Osteocyte (in vitro differentiated cells): Measurements from ENCODE around the gene ERAS. TPM values are rescaled to one million over a fixed set of nuclear protein-coding genes. Genes with fewer than 3 reads are reported as not detected.

Experiments
- DNase-seq: peaks from one replicate; pipeline ENCODE4 v3.0.0; 2021; ENCODE audit warnings: mixed read lengths; ENCODE audit not compliant: unreplicated experiment; ENCODE audit errors: extremely low spot score
- H3K27ac Mint-ChIP-seq: one replicate; pipeline ENCODE4 v1.8.0; 2021; ENCODE audit warnings: mild to moderate bottlenecking, mixed read lengths; ENCODE audit not compliant: unreplicated experiment
- H3K27me3 Mint-ChIP-seq: one replicate; pipeline ENCODE4 v1.8.0; 2021; ENCODE audit warnings: mixed read lengths; ENCODE audit not compliant: unreplicated experiment
- H3K36me3 Mint-ChIP-seq: one replicate; pipeline ENCODE4 v1.8.0; 2021; ENCODE audit warnings: mixed read lengths; ENCODE audit not compliant: unreplicated experiment
- H3K4me1 Mint-ChIP-seq: one replicate; pipeline ENCODE4 v1.8.0; 2021; ENCODE audit warnings: mixed read lengths; ENCODE audit not compliant: unreplicated experiment
- H3K4me3 Mint-ChIP-seq: one replicate; pipeline ENCODE4 v1.8.0; 2021; ENCODE audit warnings: mild to moderate bottlenecking, moderate library complexity, mixed read lengths; ENCODE audit not compliant: unreplicated experiment
- H3K9me3 Mint-ChIP-seq: one replicate; pipeline ENCODE4 v1.8.0; 2021; ENCODE audit warnings: mixed read lengths; ENCODE audit not compliant: unreplicated experiment
- CTCF ChIP-seq: fragments of 200-600 bp; sonication (generic); IDR thresholded peaks from 2 replicates; pipeline ENCODE4 v1.5.0; 2021; ENCODE audit warnings: antibody characterized with exemption, mild to moderate bottlenecking, moderate library complexity
- total RNA-seq: library from RNA; stranded (reverse); gene quantifications from 2 replicates; pipeline ENCODE4 v1.2.1, GENCODE V29; 2021

ERAS gene
- total RNA-seq, 1 donor from 2014 or later: not detected

GRCh38 chrX:48786825-48787504, 39.3 kb upstream of the ERAS start:
- peaks cover 13% of the 10 kb centered on the region for H3K27me3 Mint-ChIP-seq
- TF ChIP-seq CTCF: no peak
- DNase-seq: no peak
- no peak overlapping the region for H3K27ac Mint-ChIP-seq
- H3K9me3 Mint-ChIP-seq: no peaks in the 10 kb centered on the region
- no peaks in the 10 kb centered on the region for H3K4me1 Mint-ChIP-seq
- no peak overlapping the region for H3K4me3 Mint-ChIP-seq
- H3K36me3 Mint-ChIP-seq: no peaks in the 10 kb centered on the region

- peaks cover 13% of the 10 kb centered on the region for H3K27me3 Mint-ChIP-seq
- no peak for DNase-seq
- H3K4me1 Mint-ChIP-seq: no peaks in the 10 kb centered on the region
- TF ChIP-seq CTCF: no peak
- H3K36me3 Mint-ChIP-seq: no peaks in the 10 kb centered on the region
- no peak overlapping the region for H3K4me3 Mint-ChIP-seq
- no peaks in the 10 kb centered on the region for H3K9me3 Mint-ChIP-seq
- H3K27ac Mint-ChIP-seq: no peak overlapping the region
These were observed 38.5 kb upstream of the ERAS start for GRCh38 chrX:48787505-48788443.

GRCh38 chrX:48789366-48790220, 36.7 kb upstream of the ERAS start:
- Mint-ChIP-seq H3K27ac (no peak overlapping the region), H3K27me3 (peaks cover 13% of the 10 kb centered on the region), H3K36me3 (no peaks in the 10 kb centered on the region), H3K4me3 (no peak overlapping the region), H3K4me1 (no peaks in the 10 kb centered on the region), H3K9me3 (no peaks in the 10 kb centered on the region)
- DNase-seq: no peak
- TF ChIP-seq CTCF: no peak

DNA sequence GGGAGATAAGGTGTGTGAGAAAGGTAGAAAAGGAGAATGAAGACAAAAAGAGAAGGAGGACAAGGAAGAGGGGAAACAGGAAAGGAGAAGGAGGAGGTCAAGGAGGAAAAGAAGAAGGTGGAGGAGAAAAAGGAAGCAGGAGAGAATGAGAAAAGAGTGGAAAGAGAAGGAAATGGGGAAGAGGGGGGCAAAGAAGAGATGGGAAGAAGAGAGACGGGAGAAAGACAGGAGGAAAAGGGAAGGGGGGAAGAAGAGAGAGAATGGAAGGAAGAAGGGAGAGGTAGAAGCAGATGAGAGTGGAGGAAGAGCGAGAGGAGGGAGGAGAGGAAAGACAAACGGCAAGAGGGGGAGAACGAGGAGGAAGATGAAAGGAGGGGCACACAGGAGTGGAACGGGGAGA, 35.8 kb upstream of the ERAS start:
- Mint-ChIP-seq H3K4me1 (peaks cover 8% of the 10 kb centered on the region), H3K9me3 (no peaks in the 10 kb centered on the region), H3K27me3 (peaks cover 13% of the 10 kb centered on the region), H3K36me3 (no peaks in the 10 kb centered on the region), H3K4me3 (no peak overlapping the region), H3K27ac (no peak overlapping the region)
- no peak for TF ChIP-seq CTCF
- DNase-seq: no peak
